CD4-positive, alpha-beta T cell treated with Interleukin-6 for 4 hours (primary cell): ENCODE results near the gene GAPDH.
"Not testable (repeated sequence)": the region's sequence is repeated elsewhere in the genome, so short reads cannot be mapped to it uniquely, and the experiment has no call there.

Experiments used
- DNase-seq: peaks from one replicate; pipeline ENCODE4 v3.0.0-alpha.2; 2020; ENCODE audit warnings: mixed read lengths

The GAPDH gene

DNA sequence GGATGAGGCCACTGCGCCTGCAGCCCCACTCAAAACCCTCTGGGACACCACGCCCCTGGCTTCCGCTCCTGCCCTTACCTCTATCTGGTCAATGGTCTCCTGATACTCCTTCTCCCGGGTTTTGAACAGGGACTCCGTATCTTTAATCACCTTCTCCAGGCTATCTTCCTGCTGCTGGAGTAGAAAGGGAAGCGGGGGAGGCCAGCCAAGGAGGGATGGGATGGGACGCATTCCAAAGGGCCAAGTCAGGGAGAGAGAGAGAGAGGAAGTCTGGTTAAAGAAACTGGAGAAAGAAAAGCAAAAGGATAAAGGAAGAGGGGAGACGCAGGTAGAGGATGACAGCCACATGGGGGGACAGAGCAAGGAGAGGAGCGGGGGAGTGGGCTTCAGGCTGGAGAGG is 13.7 kb downstream of the GAPDH start:
- DNase-seq: no peak

DNA sequence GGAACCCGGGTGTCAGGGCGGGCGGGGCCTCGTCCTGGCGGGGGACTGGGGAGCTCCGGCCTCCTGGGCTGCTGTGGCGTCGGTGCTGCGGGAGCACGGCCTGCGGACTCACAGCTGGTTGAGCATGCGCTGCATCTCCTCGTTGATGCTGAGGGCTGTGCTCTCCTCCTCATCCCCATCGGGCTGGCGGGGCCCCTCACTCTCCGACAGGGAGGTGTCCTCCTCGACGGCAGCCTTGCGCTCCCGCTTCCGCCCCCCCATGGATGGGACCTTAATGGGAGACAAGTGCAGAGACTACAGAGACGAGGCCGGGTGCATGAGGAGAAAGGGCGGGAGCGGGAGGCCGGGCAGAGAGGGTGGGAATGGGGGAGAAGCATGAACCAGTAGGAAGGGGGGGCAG is 14.2 kb downstream of the GAPDH start:
- DNase-seq: no peak

DNA sequence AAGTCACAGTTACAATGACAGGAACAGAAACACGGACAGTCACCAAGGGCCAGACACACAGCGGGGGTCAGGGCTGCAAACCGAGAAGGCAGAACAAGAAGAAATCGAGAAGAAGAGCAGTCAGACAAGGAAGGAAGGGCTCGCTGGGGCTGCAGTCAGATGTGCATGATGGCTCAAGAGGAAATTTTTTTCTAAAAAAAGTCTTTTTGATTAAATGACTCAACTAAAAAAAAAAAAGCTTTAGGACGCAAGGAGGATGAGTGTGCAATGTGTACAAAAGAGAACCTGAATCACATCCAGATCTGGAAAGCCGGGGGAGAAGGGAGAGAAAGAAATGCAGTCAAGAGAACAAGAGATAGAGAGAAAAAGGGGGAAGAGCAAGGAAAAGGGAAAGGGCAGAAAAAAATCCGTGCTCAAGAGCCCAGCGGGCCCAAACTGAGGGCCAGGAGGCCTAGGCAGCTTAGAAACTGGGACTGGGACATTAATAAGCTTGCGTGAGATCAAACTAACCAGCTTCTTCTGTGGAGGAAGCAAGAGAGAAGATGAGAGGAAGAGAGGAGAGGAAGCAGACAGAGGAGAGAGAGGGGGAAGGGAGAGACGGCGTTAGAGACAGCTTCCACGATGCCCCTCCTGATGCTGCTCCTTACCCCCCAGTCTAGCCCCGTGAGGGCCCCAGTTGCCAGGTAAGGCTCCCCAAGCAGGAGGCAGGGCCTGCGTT is 14.8 kb downstream of the GAPDH start:
- DNase-seq: no peak

DNA sequence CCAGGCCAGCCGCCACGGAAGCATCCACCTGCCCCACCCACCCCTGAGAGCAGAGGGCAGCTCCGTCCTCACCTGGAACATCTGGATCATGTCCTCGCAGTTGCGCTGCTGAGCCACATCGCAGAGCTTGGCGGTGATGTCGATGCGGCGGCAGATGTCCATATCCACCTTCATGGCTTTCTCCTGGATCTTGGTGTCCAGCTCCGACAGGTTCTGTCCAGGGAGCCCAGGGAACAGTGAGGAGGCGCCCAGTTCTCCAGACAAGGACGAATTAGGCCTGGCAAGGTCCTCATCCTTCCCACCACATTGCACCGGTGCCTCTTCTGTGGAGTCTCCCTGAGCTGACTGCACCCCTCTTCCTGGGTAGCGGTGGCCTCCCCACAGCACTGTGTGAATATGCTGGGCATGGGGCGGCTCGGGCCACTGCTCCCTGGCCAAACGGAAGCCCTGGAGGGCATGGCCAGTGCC is 15.4 kb downstream of the GAPDH start:
- no peak for DNase-seq

DNA sequence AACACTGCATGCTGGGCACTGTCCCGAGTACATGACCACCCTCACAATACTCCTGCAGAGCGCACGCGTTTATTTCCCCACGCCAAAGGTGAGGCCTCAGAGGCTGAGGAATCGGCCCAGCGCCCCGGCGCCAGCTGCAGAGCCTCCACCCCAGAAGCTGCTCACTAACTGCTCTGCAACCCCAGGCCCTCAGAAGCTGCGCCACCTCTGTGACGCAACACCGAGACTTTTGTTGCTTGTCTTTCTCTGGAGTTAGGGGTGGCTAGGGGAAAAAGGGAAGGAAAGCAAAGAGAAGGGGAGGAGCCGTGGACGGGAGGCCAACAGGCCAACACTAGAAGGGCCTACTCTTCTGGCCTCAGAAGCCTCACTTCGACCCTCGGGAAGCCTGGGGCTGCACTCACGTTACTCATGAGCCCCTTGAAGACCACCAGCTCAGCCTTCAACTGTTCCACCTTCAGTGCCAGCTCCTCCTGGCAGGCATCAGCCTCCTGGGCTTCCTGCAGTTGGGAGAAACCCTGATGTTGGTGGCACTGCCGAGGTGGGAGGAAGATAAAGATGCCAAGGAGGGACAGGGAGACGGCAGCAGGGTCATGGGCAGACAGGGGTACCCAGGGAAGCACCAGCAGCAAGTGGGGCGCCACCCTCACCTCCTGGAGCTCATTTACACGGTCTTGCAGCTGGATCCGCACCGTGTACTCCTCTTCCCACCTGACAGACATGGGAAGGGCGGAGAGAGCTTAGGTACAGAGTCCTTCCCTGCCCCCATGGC is 16.2 kb downstream of the GAPDH start:
- DNase-seq: no peak

DNA sequence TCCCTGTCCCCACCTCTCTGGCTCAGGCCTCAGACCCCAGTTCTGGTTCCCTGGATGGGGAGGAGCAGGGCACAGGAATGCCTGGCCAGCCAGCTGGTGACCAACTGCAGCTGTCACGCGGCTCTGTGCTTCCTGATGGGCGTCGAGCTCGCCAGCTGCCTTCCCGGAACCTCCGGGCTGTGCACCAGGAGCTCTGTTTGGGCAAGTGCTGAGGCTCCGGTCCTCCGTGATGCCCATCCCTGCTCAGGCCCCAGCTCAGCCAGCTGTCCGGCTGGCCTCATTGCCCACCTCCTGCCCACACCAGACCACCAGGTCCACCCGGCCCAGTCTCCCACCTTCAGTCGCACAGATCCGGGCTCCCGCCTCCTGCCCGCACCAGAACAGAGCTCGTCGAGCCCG is 16.7 kb downstream of the GAPDH start:
- DNase-seq: no peak

DNA sequence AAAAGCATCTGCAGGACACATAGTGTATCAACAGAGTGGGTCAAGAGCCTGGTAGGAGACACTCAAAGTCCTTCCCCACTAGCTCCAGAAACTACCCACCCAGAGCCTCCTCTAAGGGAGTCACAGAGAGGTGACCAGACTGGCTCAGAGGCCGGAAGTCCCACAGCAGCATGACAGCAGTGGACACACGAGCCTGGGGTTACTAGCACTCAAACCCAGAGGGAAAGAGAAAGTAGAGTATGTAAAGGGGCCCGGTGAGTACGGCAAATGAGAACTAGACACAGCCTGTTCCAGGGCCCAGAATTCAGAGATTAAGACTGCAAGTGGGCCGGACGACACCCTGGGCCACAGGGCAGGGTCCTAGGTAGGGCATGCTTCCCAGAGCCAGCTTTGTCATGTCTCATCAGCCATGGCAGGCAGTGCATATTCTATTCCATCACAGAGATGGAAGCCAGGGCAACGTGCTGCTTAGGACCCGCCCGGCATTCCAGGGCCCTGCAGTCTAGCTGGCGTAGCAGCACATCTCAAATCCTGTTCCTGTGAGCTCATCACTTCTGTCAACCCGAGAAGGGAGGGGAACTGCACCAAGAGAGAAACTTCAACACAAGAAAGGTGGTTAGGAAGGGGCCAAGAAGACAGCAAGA is 17.3 kb downstream of the GAPDH start:
- DNase-seq: no peak

DNA sequence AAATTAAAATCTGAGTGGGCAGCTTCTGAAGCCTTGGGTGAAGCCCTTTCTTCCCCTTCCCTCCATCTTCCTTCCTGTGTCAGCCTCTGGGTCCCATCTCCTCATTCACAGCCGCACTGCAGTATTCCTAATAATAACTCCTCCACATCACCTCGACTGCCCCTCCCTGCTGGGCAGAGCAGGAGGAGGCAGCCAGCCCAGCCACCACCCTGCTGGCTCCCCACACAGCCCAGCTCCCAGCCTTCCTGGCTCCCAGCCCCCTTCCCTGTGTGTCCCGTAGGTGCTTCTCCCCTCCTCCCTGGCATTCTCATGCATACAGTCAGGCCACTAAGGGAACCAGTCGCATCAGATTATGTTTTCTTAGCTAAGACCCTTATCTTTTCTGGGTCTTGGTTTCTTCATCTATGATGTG is 17.8 kb downstream of the GAPDH start:
- no peak for DNase-seq

DNA sequence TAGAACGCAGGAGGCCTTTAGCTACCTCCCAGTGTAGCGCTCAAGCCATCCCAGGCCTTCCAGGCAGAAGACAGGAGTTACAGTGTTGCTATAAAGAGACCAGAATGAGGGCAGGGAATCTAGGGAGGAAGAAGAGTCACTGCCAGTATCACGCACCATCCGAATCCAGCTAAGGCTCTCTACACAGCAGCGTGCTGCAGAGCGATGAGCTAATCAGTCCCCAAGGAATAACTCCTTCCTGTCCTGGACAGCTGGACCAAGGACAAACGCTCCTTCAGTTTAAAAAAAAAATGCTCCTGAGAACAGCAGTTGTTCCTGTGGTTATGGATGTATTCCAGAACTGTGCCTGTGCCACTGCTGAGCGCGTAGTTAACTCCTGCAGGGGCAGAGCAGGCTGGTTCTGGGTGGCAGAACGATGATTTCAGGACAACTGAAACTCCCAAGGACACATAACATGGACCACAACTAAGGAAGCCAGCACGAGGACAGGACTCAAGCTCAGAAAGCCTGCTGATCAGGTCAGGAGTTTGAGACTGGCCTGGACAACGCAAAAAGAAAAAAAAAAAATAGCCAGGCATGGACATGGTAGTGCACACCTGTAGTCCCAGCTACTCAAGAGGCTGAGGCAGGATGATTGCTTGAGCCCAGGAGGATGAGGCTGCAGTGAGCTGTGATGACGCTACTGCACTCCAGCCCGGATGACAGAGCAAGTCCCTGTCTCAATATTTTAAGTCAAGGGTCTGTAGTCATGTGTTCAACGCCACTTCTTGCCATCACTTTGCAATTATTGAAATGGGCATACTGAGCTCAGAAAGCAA is 18.9 kb downstream of the GAPDH start:
- no peak for DNase-seq

DNA sequence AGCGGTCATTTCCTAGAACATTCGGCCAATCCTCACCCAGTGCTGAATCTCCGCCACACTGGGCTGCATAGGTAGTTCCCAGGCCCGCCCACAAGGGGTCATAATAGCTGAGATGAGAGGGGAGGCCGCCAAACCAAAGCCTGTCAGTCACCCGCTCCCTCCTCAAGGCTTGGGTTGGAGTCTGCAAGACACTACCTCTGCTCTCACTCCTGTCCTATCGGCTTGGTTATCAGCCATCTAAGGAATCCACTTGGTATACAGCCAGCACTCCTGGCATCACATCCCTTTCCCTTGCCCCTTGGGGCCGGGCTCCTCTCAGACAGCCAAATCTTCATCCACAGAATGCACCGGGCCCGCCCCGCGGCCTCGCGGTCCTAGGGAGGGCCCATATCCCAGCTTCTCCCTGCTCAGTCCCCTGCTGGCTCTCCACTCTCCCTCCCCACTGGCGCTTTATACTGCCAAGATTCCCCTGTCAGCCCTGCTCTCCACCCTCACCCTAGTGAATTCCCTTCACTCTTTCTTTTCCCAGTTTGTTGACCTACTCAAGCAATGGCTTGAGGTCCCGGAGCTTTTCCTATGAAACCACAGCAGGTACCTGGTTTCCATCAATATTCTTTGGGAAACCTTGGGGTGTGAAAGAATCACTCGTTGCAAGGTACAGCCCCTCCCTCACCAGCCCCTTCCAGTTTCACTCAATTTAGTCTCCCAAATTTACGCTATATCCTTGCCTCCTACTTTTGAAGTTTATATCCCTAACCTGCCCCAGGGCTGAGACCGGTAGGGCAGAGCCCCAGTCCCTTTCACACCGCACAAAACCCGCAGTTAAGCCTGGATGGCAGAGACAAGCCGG is 20.1 kb downstream of the GAPDH start:
- peak; percentile 77 for DNase-seq

DNA sequence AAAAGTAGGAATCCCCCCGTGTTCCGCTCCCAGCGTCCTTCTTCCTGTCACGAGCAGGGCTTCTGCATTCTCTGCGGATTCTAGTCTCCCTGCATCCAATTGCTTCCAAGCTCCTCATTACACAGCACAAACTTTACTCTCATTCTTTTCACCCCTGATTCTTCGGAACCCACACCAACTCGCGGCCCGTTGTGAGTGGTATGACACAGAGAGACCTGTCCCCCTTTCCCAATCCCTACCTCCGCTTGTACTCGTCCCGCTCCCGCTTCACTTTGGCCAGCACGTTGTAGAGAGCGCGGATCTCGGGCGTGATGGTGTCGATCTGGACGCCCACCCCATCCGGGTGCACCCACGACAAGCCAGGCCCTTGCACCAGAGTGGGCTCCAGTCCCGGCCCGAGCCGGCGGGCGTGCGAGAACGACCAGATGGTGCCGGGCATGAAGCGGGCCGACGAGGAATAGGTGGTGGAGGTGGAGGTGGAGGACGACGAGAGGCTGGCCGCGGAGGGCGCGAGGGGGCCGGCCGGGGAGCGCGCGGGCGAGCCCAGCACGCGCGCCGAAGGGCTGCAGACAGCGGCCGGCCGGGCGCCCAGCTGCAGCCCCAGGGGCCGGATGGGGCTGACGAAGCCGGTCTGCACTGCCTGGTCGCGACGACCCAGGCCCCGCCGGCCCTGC is 20.8 kb downstream of the GAPDH start:
- no peak for DNase-seq

DNA sequence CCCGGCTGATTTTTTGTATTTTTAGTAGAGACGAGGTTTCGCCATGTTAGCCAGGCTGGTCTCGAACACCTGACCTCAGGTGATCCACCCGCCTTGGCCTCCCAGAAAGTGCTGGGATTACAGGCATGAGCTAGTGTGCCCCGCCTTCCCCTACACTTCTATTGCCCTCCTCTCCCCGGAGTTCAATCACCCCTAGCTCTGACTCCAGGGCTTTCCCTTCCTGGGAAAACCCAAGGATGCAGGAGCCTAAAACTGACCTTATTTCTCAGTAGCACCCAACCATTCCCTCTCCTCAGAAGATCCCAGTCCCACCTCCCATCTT is 22.1 kb downstream of the GAPDH start:
- DNase-seq: not testable (repeated sequence)

DNA sequence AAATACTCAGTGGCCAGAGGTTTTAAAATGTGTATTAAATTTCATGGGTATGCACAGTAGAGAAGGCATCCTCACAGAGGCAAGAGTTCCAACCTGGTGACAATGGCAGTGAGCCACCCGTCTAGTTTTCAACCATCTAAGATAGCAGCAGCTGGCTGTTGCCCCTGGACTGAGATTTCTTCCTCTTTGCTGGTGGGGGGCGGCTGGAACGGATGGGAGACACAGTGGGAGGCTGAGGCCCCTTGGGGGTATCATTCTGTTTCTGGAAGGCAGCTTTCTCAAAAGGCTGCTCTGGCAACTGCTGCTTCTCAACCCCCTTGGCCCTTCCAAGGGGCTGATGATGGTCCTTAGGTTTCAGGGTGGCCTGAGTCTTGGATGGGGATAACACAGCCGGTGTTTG is 22.5 kb downstream of the GAPDH start:
- DNase-seq: no peak

DNA sequence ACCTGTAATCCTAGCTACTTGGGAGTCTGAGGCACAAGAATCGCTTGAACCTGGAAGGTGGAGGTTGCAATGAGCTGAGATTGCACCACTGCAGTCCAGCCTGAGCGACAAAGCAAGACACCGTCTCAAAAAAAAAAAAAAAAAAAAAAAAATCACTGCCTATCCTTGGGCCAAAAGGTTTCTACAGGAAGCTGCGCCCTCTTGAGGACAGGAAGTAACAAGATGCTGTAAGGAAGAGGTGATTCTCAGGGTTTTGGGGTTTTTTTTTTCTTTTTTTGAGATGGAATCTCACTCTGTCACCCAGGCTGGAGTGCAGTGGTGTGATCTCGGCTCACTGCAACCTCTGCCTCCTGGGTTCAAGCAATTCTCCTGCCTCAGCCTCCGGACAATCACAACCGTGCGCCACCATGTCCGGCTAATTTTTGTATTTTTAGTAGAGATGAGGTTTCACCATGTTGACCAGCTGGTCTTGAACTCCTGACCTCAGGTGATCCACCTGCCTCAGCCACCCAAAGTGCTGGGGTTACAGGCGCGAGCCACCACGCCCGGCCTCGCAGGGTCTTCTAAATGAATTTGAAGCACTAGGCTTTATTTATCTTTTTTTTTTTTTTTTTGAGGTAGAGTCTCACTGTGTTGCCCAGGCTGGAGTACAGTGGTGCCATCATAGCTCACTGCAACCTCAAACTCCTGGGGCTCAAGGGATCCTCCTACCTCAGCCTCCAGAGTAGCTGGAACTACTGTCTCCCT is 23.9 kb downstream of the GAPDH start:
- DNase-seq: peak; percentile 67

DNA sequence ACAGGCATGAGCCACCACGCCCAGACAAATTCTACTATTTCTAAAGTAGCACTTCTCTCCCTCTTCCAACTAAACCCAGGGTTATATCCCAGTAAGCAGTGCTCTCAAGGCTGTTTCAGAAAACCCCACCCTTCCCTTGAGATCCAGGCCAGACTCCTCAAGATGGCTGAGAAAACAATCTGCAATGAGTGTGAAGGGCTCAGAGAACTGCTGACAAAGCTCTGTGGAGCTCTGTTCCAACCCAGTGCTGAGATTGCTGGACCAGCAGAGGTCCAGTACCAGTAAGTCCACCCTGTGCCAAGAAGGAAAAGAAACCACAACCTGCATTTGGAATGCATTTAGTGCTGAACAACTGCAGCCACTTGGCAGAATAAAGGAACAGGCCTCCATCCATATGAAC is 25.2 kb downstream of the GAPDH start:
- no peak for DNase-seq

DNA sequence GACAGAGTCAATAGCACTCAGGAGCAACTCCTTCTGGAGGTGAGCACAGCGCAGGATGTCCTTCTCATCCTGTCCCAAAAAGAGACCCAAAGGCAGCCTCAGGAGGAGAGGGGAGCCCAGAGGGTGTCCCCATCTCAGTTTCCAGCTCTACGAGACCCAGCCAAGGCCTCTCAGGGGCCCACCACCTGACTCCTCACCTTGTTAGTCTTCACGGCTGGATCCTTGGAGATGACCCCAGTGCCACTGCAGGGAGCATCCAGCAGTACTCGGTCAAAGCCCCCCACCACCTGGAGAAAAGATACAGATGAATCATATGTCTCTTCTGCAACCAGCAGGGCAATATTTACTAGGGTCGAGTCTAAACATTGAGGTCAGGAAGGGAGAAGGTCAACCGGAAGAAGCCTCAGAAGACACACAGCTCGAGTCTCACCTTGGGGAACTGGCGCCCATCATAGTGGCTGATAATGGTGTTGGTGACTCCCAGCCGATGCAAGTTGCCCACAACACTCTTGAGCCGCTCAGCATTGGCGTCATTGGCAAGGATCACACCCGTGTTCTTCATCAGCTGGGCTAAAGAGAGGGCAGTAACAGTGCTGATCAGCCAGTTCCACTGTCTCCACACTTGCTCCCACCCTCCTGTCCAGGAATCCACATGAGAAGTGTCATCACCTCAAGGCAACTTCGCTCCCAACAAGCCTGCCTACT is 26.3 kb downstream of the GAPDH start:
- no peak for DNase-seq

DNA sequence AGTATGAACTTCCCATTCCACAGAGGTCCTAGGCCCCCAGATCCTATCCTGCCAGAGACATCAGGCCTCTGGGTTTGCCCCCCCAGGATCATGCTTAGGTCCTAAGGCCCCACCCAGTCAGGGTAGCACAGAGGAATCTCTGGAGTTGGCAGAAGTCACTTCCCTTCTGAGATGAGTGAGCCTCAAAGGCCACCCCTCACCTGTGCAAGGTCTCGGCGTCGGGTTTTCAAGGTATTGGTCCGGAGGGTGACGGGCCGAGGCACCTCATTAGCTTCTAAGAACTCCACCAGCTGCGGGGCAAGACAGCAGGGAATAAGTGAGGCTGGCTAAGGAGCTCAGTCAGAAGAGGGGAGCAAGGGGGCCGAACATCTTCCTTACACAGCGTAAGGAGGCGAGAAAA is 28.6 kb downstream of the GAPDH start:
- DNase-seq: no peak

DNA sequence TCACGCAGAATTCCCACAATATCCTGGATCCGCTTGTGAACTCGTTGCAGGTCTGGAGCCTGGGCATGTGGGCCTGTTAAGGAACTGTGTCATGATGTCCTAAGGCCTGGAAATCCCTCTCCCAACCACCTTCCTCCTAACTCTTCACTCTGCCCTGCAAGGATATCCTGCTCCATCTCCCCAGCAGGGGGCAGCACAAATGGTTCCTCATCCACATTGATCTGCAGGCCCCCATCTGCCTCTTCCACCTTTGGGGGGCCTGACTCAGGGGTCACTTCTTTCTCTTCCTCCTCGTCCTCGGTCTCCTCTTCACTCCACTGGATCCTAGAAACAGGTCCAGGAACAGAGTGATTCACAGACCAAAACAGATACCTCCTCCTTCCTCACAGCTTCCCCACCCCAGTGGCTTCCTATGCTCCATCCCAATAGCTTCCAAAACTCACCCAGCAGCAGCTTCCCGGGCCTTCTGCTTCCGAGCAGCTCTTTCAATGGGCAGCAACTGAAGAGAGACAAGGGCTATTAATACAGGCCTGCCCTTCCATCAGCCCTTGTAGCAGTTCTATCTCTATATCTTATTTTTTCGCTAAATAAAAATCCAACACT is 29.2 kb downstream of the GAPDH start:
- peak; percentile 75 for DNase-seq

DNA sequence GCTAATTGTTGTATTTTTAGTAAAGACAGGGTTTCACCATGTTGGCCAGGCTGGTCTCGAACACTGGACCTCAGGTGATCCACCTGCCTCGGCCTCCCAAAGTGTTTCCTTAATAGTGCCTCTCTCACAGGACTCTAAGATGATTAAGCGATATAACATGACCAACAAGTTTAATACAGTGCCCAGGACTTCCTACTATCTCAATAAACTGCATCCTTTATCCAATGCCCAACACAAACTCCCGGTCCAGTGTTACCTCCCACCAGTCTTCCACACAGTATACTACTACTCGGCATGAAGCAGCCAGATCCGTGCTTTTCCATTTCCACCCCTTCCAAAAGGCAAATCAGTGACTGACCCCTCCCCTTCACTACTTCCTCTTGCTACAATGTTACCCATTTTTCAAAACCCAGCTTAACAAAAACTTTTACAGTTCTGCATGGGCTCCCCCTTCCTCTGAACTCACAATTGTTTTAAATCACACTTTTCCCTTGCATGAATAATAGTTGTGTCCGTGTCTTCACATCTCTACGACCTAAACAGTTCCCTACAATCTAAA is 32.9 kb downstream of the GAPDH start:
- no peak for DNase-seq
